K562 (cell line): ENCODE data around the gene RWDD3. TPM values are rescaled to one million over a fixed set of nuclear protein-coding genes. Genes with fewer than 3 reads are reported as not detected.

Experiments
- BRF1 ChIP-seq: IDR thresholded peaks from 3 replicates; pipeline ENCODE4 v1.6.1; 2011; ENCODE audit warnings: borderline replicate concordance, mild to moderate bottlenecking; ENCODE audit not compliant: insufficient read length; ENCODE audit errors: extremely low read depth
- CHD1 ChIP-seq: fragments of 200-600 bp; sonication (generic); IDR thresholded peaks from one replicate; pipeline ENCODE4 v1.6.1; 2012; ENCODE audit warnings: mild to moderate bottlenecking, moderate library complexity, low read length, inconsistent platforms
- CHD2 ChIP-seq: IDR thresholded peaks from 2 replicates; pipeline ENCODE4 v1.6.1; 2011; ENCODE audit warnings: low read depth, low read length
- CTBP1 ChIP-seq: fragments of 450-650 bp; IDR thresholded peaks from 2 replicates; pipeline ENCODE4 v1.6.1; 2016; ENCODE audit warnings: borderline replicate concordance
- GTF2B ChIP-seq: IDR thresholded peaks from 2 replicates; pipeline ENCODE4 v1.6.1; 2011; ENCODE audit not compliant: insufficient read length; ENCODE audit errors: extremely low read depth
- HDAC8 ChIP-seq: fragments of 450-650 bp; IDR thresholded peaks from 2 replicates; pipeline ENCODE4 v1.6.1; 2016; ENCODE audit warnings: mild to moderate bottlenecking, missing genetic modification characterization, moderate library complexity, missing compliant biosample characterization
- LEF1 ChIP-seq: fragments of 450-650 bp; IDR thresholded peaks from 2 replicates; pipeline ENCODE4 v1.6.1; 2016; ENCODE audit warnings: mild to moderate bottlenecking
- MED1 ChIP-seq: sonication (generic); formaldehyde crosslinking; IDR thresholded peaks from 2 replicates; pipeline ENCODE4 v1.8.1; 2023; ENCODE audit warnings: missing genetic modification reagents, borderline replicate concordance
- MYC ChIP-seq, 2 experiments: fragments of 250-450 bp in 1 of 2; sonication (Bioruptor Pico) in 1 of 2; IDR thresholded peaks; 2 replicates each; pipeline versions ENCODE4 v1.5.1 to v1.6.1; 2012 to 2021; ENCODE audit warnings: low read depth in 2 of 2, borderline replicate concordance in 1 of 2, improper control_type of control experiment in 1 of 2, low read length in 1 of 2, mild to moderate bottlenecking in 1 of 2, moderate library complexity in 1 of 2
- NCOA1 ChIP-seq: fragments of 450-650 bp; IDR thresholded peaks from 2 replicates; pipeline ENCODE4 v1.6.1; 2016; ENCODE audit warnings: low read depth
- NR2F6 ChIP-seq: fragments of 450-650 bp; formaldehyde crosslinking; IDR thresholded peaks from 2 replicates; pipeline ENCODE4 v1.4.0; 2020; ENCODE audit warnings: mild to moderate bottlenecking
- RUNX1 ChIP-seq: sonication (generic); IDR thresholded peaks from 2 replicates; pipeline ENCODE4 v1.6.1; 2016; ENCODE audit warnings: antibody characterized with exemption, low read depth
- ZBED1 ChIP-seq: IDR thresholded peaks from 2 replicates; pipeline ENCODE4 v1.6.1; 2014
- ZBTB33 ChIP-seq: sonication (generic); formaldehyde crosslinking; IDR thresholded peaks from 2 replicates; pipeline ENCODE4 v1.8.1; 2023; ENCODE audit warnings: mild to moderate bottlenecking, missing genetic modification reagents
- ZFP91 ChIP-seq: sonication (generic); formaldehyde crosslinking; IDR thresholded peaks from 2 replicates; pipeline ENCODE4 v1.8.0; 2022; ENCODE audit warnings: mild to moderate bottlenecking, missing genetic modification reagents
- ZNF217 ChIP-seq: sonication (generic); formaldehyde crosslinking; IDR thresholded peaks from 2 replicates; pipeline ENCODE4 v1.8.0; 2022; ENCODE audit warnings: mild to moderate bottlenecking, missing genetic modification reagents
- ZNF384 ChIP-seq: IDR thresholded peaks from 2 replicates; pipeline ENCODE4 v1.6.1; 2012; ENCODE audit warnings: low read depth, low read length, improper control_type of control experiment
- ZNF696 ChIP-seq: fragments of 250-450 bp; sonication (Bioruptor Pico); conservative IDR thresholded peaks from 2 replicates; pipeline ENCODE4 v1.4.0; 2020; ENCODE audit warnings: mild to moderate bottlenecking, moderate library complexity
- ZZZ3 ChIP-seq: fragments of 450-650 bp; IDR thresholded peaks from 2 replicates; pipeline ENCODE4 v1.6.1; 2016; ENCODE audit warnings: antibody characterized with exemption, mild to moderate bottlenecking, moderate library complexity
- polyA plus RNA-seq, 8 experiments: library from polyadenylated mRNA; depleted of rRNA in 4 of 8; stranded (reverse) in 5 of 8; unstranded in 3 of 8; fragments of >200 nt; fragmentation: Nextera tagmentation in 2 of 8; fragmentation: Illumina TruSeq in 1 of 8; extraction: Ambion mirVana in 2 of 8; extraction: Trizol in 1 of 8; gene quantifications; 2 replicates each; pipeline versions ENCODE4 v1.2.1 to v1.2.3, GENCODE V29; 2011 to 2014; ENCODE audit warnings: inconsistent platforms in 1 of 8, missing spikeins in 1 of 8
- total RNA-seq, 7 experiments: library from RNA; depleted of rRNA in 6 of 7; stranded (reverse); fragments of >200 nt in 6 of 7; fragmentation: Illumina TruSeq in 2 of 7; extraction: Trizol in 2 of 7; gene quantifications; 2 replicates each; pipeline versions ENCODE4 v1.2.1 to v1.2.3, GENCODE V29; 2011 to 2021; ENCODE audit warnings: low replicate concordance in 1 of 7
- TF ChIP-seq, protein P1 (sequence below), 3 experiments: IDR thresholded peaks in 2 of 3; conservative IDR thresholded peaks in 1 of 3; 2 replicates each; pipeline ENCODE4 v1.5.1; 2011 to 2012; ENCODE audit warnings: low read length in 3 of 3, mild to moderate bottlenecking in 3 of 3, control low read depth in 2 of 3, improper control_type of control experiment in 1 of 3, inconsistent platforms in 1 of 3, low read depth in 1 of 3, mixed read lengths in 1 of 3, moderate library complexity in 1 of 3; ENCODE audit not compliant: insufficient read depth in 2 of 3

Gene RWDD3
- total and polyA plus RNA-seq, 9 of the 15 experiments (the other 6 are each of a cell fraction or from before 2014, with no cell fraction given): 21.6 to 65.0 (median 34.9) TPM

DNA sequence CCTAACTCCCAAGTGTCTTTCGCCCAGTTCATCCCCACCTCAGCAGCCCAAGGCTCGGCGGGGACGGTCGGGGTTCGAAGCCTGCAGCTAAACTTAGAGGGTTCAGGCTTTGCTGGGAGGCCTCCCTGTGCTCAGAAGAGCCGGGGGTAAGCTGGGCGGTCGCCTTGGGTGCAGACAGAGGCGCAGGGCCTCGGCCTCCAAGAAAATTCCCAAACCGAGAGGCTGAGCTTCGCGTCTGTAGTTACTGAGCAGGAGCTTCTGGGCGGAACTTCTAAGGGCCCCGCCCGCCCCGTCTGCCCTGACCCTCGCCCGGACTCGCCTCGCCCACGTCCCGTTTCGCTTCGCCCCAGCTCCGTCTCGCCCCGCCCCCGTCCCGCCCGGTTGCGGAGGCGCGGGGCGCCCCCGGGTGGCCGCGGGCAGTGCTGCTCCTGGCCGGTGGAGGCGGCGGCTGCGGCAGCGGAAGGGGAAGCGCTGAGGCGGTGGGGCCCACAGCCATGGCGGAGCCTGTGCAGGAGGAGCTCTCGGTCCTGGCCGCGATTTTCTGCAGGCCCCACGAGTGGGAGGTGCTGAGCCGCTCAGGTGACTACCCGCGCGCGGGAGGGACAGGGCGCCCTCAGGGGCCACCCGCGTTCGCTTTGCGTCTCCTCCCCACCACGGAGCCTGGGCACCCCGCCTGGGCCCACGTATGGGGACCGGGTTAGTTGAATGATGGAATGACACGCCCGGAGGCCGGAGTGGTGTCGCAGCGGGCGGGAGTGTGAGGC lies at the start of gene RWDD3 (continued):
- TF ChIP-seq LEF1 (no peak), BRF1 (no peak), ZNF384 (peak; percentile 55; the same call in 1 of the 2 replicates), RUNX1 (no peak), CHD1 (no peak), GTF2B (no peak), ZNF217 (CRISPR knock-in tag) (no peak; the same call in 1 of the 2 replicates), ZNF696 (CRISPR knock-in tag) (no peak), HDAC8 (tag) (no peak), ZBED1 (peak; percentile 54; the same call in 1 of the 2 replicates), MED1 (no peak), NCOA1 (no peak), MYC (IDR thresholded peaks at IDR 0.05; ENCODE audit: low read depth, low read length) (peak; percentile 43; the same call in 1 of the 2 replicates), MYC (CRISPR knock-in tag; IDR thresholded peaks at IDR 0.05; ENCODE audit: borderline replicate concordance, low read depth) (no peak), CHD2 (no peak), ZBTB33 (CRISPR knock-in tag) (peak; percentile 86), NR2F6 (CRISPR knock-in tag) (no peak), ZFP91 (CRISPR knock-in tag) (no peak), ZZZ3 (no peak), CTBP1 (peak; percentile 90)
- TF ChIP-seq, protein P1, sequence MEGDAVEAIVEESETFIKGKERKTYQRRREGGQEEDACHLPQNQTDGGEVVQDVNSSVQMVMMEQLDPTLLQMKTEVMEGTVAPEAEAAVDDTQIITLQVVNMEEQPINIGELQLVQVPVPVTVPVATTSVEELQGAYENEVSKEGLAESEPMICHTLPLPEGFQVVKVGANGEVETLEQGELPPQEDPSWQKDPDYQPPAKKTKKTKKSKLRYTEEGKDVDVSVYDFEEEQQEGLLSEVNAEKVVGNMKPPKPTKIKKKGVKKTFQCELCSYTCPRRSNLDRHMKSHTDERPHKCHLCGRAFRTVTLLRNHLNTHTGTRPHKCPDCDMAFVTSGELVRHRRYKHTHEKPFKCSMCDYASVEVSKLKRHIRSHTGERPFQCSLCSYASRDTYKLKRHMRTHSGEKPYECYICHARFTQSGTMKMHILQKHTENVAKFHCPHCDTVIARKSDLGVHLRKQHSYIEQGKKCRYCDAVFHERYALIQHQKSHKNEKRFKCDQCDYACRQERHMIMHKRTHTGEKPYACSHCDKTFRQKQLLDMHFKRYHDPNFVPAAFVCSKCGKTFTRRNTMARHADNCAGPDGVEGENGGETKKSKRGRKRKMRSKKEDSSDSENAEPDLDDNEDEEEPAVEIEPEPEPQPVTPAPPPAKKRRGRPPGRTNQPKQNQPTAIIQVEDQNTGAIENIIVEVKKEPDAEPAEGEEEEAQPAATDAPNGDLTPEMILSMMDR (IDR thresholded peaks at IDR 0.05 in 2 of 3, conservative IDR thresholded peaks at IDR 0.05 in 1 of 3; ENCODE audit: insufficient read depth in 2 of 3, low read depth in 1 of 3, low read length in 3 of 3): peak; percentile 73 to 93 (median 85)
